Tracheal epithelial cell (primary cell): ENCODE results near the gene ETV6. TPM values are rescaled to one million over a fixed set of nuclear protein-coding genes. Genes with fewer than 3 reads are reported as not detected.

Source experiments
- total RNA-seq: library from RNA; depleted of rRNA; stranded (reverse); fragments of >200 nt; gene quantifications from 2 replicates; pipeline ENCODE4 v1.2.1, GENCODE V29; 2014

The ETV6 gene
- 6.0 and 7.7 TPM in 2 replicates for total RNA-seq

DNA sequence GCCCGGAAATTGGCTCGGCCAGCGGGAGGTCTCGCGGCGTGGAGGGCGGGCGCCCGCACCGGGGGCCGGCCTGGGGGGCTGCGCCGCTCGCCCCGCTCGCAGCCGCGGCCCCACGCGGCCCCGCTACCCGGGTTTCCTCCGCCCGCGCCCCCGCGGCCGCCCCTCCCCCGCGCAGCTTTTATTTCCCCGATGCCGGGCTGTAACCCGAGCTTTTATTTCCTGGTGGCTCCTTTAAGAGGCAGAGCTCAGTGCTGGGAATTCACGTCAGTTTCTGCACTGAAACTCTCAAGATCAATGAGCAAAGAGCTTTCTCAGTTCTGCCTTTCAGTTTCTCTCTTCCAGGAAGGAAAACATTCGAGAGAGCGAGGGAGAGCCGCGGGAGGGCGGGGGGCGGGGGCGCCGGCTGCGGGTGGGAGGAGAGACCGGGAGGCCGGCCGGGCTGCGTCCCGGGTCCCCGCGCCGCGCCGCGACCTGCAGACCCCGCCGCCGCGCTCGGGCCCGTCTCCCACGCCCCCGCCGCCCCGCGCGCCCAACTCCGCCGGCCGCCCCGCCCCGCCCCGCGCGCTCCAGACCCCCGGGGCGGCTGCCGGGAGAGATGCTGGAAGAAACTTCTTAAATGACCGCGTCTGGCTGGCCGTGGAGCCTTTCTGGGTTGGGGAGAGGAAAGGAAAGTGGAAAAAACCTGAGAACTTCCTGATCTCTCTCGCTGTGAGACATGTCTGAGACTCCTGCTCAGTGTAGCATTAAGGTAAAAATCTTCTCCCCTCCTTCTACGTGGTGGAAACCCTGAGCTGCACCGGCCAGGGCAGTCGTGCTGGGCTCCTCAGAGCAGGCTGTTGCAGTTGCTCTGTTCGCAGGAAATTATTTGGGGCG lies at the start of gene ETV6:
Gene ETV6, plus strand, starts transcription at position 262 of the 873 bp plus-strand sequence. Its CDS starts 454 bp downstream, at position 716.

